PC-9 (cell line): ENCODE measurements around the gene MARK2.

ENCODE experiments used
- CTCF ChIP-seq: fragments of 200-600 bp; sonication (generic); conservative IDR thresholded peaks from 2 replicates; pipeline ENCODE4 v1.6.1; 2017; ENCODE audit warnings: mixed run types, antibody characterized with exemption, mild to moderate bottlenecking, moderate library complexity
- EZH2 ChIP-seq: fragments of 200-600 bp; sonication (generic); IDR thresholded peaks from 2 replicates; pipeline ENCODE4 v1.8.0; 2017; ENCODE audit warnings: antibody characterized with exemption, low read depth

DNA sequence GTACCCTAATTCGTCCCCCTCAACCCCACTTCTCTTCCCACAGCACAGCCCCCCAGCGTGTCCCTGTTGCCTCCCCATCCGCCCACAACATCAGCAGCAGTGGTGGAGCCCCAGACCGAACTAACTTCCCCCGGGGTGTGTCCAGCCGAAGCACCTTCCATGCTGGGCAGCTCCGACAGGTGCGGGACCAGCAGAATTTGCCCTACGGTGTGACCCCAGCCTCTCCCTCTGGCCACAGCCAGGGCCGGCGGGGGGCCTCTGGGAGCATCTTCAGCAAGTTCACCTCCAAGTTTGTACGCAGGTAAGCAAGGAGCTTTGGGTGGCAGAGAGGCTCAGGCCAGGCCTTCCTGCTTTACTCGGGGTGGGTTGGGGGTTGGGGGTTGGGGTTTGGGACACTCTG lies 65.8 kb downstream of the MARK2 start:
- no peak for TF ChIP-seq CTCF
- no peak for TF ChIP-seq EZH2
